Measurements from ENCODE around the gene HHIP. TPM values are rescaled to one million over a fixed set of nuclear protein-coding genes. Genes with fewer than 3 reads are reported as not detected.

HHIP gene
- total and polyA plus RNA-seq, 2 donors (not counting 1 experiment from before 2014, with no cell fraction given) = 0.39 TPM; not detected in 1

- intact Hi-C loops (cut with micrococcal nuclease) = no loop called here
- Histone ChIP-seq H3K9me3 (ENCODE audit: control extremely low read depth in 1 of 3, control insufficient read depth in 2 of 3, insufficient read depth in 1 of 3, low read length in 2 of 3) (no peaks in the 10 kb centered on the region), H3K36me3 (replicated peaks in 1 of 2; ENCODE audit: control extremely low read depth in 1 of 2, control insufficient read depth in 1 of 2, extremely low read depth in 1 of 2, insufficient read depth in 2 of 2, low read length in 1 of 2) (no peaks in the 10 kb centered on the region), H3K4me1 (ENCODE audit: control insufficient read depth in 2 of 2, insufficient read depth in 2 of 2, low read length in 2 of 2) (no peaks in the 10 kb centered on the region), H4K20me1 (ENCODE audit: control insufficient read depth, insufficient read depth, low read length, poor library complexity, severe bottlenecking) (no peaks in the 10 kb centered on the region), H3K79me2 (ENCODE audit: control insufficient read depth, insufficient read depth, low read length) (no peaks in the 10 kb centered on the region), H3K4me3 (ENCODE audit: control extremely low read depth in 1 of 5, extremely low read depth in 1 of 5, insufficient read depth in 1 of 5, low read depth in 2 of 5, low read length in 4 of 5) (no peak overlapping the region), H3K9ac (ENCODE audit: low read length) (no peak overlapping the region), H3K4me2 (replicated peaks; ENCODE audit: low read depth, low read length, poor library complexity, severe bottlenecking) (no peak overlapping the region), H3K27me3 (replicated peaks in 1 of 4; ENCODE audit: control extremely low read depth in 1 of 4, control insufficient read depth in 3 of 4, insufficient read depth in 4 of 4, low read length in 3 of 4) (no peaks in the 10 kb centered on the region), H2AFZ (ENCODE audit: insufficient read depth, low read depth, low read length, poor library complexity, severe bottlenecking) (no peak overlapping the region), H3K27ac (ENCODE audit: low read length in 2 of 2) (no peak overlapping the region)
- POLR2A ChIA-PET = no interaction called here
- no peak for TF ChIP-seq EZH2 (IDR thresholded peaks at IDR 0.05; ENCODE audit: borderline replicate concordance, insufficient read depth, low read depth, low read length, poor library complexity, severe bottlenecking)
- H3K9me3 Mint-ChIP-seq (ENCODE audit: insufficient read depth) = no peaks in the 10 kb centered on the region
- no peaks in the 10 kb centered on the region for H3K27me3 Mint-ChIP-seq
- ATAC-seq (ENCODE audit: low read depth) (no peak), DNase-seq (no peak)
- H3K4me3 Mint-ChIP-seq = no peak overlapping the region
- no peaks in the 10 kb centered on the region for H3K4me1 Mint-ChIP-seq
- H3K27ac Mint-ChIP-seq = no peak overlapping the region
- CTCF ChIA-PET = no interaction called here
Observed at GRCh38 chr4:144721994-144722393, 76.0 kb downstream of the HHIP start.

DNA sequence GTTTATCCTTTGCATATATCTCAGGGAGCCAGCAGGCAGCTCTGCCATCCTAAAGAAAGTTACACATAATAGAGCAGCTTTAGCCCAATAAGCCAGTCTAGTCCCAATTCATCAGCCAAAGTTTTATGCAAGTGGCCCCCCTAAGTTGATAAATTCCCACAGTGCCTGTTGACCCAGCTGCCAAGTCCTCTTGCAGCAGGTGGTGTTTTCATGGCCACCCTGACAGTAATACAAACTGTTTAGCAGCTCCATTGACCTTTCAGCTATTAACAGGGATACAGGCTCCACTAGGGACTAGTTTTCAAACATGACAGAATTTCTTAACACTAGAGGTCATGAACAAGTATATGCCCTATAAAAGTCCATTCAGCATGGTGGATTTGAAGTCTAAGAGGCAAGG is 77.5 kb downstream of the HHIP start:
- no peak overlapping the region for H3K4me3 Mint-ChIP-seq
- no peaks in the 10 kb centered on the region for H3K27me3 Mint-ChIP-seq
- H3K27me3 ChIP-seq (replicated peaks in 1 of 4; ENCODE audit: control extremely low read depth in 1 of 4, control insufficient read depth in 3 of 4, insufficient read depth in 4 of 4, low read length in 3 of 4) = no peaks in the 10 kb centered on the region
- ChIA-PET POLR2A (no interaction called here), CTCF (no interaction called here)
- DNase-seq (no peak), ATAC-seq (ENCODE audit: low read depth) (no peak)
- no peaks in the 10 kb centered on the region for H4K20me1 ChIP-seq (ENCODE audit: control insufficient read depth, insufficient read depth, low read length, poor library complexity, severe bottlenecking)
- H3K36me3 ChIP-seq (replicated peaks in 1 of 2; ENCODE audit: control extremely low read depth in 1 of 2, control insufficient read depth in 1 of 2, extremely low read depth in 1 of 2, insufficient read depth in 2 of 2, low read length in 1 of 2) = no peaks in the 10 kb centered on the region
- H3K4me2 ChIP-seq (replicated peaks; ENCODE audit: low read depth, low read length, poor library complexity, severe bottlenecking) = no peak overlapping the region
- no peaks in the 10 kb centered on the region for H3K4me1 Mint-ChIP-seq
- H3K9me3 Mint-ChIP-seq (ENCODE audit: insufficient read depth) = no peaks in the 10 kb centered on the region
- no peak overlapping the region for H3K9ac ChIP-seq (ENCODE audit: low read length)
- intact Hi-C loops (cut with micrococcal nuclease) = no loop called here
- H3K27ac Mint-ChIP-seq = no peak overlapping the region
- H3K9me3 ChIP-seq (ENCODE audit: control extremely low read depth in 1 of 3, control insufficient read depth in 2 of 3, insufficient read depth in 1 of 3, low read length in 2 of 3) = no peaks in the 10 kb centered on the region
- no peak overlapping the region for H3K4me3 ChIP-seq (ENCODE audit: control extremely low read depth in 1 of 5, extremely low read depth in 1 of 5, insufficient read depth in 1 of 5, low read depth in 2 of 5, low read length in 4 of 5)
- no peak overlapping the region for H3K27ac ChIP-seq (ENCODE audit: low read length in 2 of 2)
- TF ChIP-seq, protein P1, sequence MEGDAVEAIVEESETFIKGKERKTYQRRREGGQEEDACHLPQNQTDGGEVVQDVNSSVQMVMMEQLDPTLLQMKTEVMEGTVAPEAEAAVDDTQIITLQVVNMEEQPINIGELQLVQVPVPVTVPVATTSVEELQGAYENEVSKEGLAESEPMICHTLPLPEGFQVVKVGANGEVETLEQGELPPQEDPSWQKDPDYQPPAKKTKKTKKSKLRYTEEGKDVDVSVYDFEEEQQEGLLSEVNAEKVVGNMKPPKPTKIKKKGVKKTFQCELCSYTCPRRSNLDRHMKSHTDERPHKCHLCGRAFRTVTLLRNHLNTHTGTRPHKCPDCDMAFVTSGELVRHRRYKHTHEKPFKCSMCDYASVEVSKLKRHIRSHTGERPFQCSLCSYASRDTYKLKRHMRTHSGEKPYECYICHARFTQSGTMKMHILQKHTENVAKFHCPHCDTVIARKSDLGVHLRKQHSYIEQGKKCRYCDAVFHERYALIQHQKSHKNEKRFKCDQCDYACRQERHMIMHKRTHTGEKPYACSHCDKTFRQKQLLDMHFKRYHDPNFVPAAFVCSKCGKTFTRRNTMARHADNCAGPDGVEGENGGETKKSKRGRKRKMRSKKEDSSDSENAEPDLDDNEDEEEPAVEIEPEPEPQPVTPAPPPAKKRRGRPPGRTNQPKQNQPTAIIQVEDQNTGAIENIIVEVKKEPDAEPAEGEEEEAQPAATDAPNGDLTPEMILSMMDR (IDR thresholded peaks at IDR 0.05) = no peak
- no peak for TF ChIP-seq EZH2 (IDR thresholded peaks at IDR 0.05; ENCODE audit: borderline replicate concordance, insufficient read depth, low read depth, low read length, poor library complexity, severe bottlenecking)
- H2AFZ ChIP-seq (ENCODE audit: insufficient read depth, low read depth, low read length, poor library complexity, severe bottlenecking) = no peak overlapping the region
- H3K4me1 ChIP-seq (ENCODE audit: control insufficient read depth in 2 of 2, insufficient read depth in 2 of 2, low read length in 2 of 2) = no peaks in the 10 kb centered on the region
- no peaks in the 10 kb centered on the region for H3K79me2 ChIP-seq (ENCODE audit: control insufficient read depth, insufficient read depth, low read length)

All from B cell (primary cell).